IMR-90 (cell line): ENCODE results near the gene ADGRL3. TPM values are rescaled to one million over a fixed set of nuclear protein-coding genes. Genes with fewer than 3 reads are reported as not detected.

Experiments
- ATAC-seq: fragments of 200-7000 bp; cut with Tn5 transposase; 2 replicates; pipeline ENCODE4 v1.9.1; 2020; ENCODE audit warnings: low read depth, mild to moderate bottlenecking, moderate library complexity
- BruUV-seq: library from RNA; stranded (reverse); fragments of 400-500 nt; replicated peaks from 2 replicates; lab custom pipeline; 2021; lab: Mats Ljungman, UMichigan
- CTCF ChIA-PET: fragments of 300-600 bp; formaldehyde crosslinking; extraction: SDS; loops from one replicate; lab custom pipeline; 2021; ENCODE audit warnings: antibody characterized with exemption; lab: Yijun Ruan, JAX
- POLR2A ChIA-PET: fragments of 300-600 bp; sonication (Branson Sonifier 250); formaldehyde crosslinking; loops from one replicate; lab custom pipeline; 2022; ENCODE audit warnings: antibody characterized with exemption; ENCODE audit not compliant: unreplicated experiment; lab: Charles Lee
- DNase-seq: peaks from one replicate; pipeline ENCODE4 v3.0.0; 2013
- H2AFZ ChIP-seq: replicated peaks from 2 replicates; pipeline ENCODE3; 2013; ENCODE audit warnings: low read length, mild to moderate bottlenecking; ENCODE audit not compliant: poor library complexity
- H2AK5ac ChIP-seq: 2 replicates; pipeline ENCODE4 v1.6.1; 2013; ENCODE audit warnings: low read depth, low read length, inconsistent platforms
- H2AK9ac ChIP-seq: replicated peaks from 2 replicates; pipeline ENCODE3; 2013; ENCODE audit warnings: mild to moderate bottlenecking, low read depth, low read length, moderate library complexity; ENCODE audit not compliant: poor library complexity
- H2BK120ac ChIP-seq: 2 replicates; pipeline ENCODE4 v1.6.1; 2013; ENCODE audit warnings: low read depth, low read length, inconsistent platforms
- H2BK15ac ChIP-seq: 3 replicates; pipeline ENCODE4 v1.6.1; 2013; ENCODE audit warnings: low read depth, low read length, inconsistent platforms
- H2BK20ac ChIP-seq: 2 replicates; pipeline ENCODE4 v1.6.1; 2013; ENCODE audit warnings: low read depth, mild to moderate bottlenecking, inconsistent platforms, low read length, moderate library complexity
- H2BK5ac ChIP-seq: 2 replicates; pipeline ENCODE4 v1.6.1; 2013; ENCODE audit warnings: mild to moderate bottlenecking, low read depth, low read length, inconsistent platforms; ENCODE audit not compliant: poor library complexity, severe bottlenecking
- H3K14ac ChIP-seq: replicated peaks from 2 replicates; pipeline ENCODE4 v1.6.1; 2013; ENCODE audit warnings: low read depth, low read length, inconsistent platforms
- H3K18ac ChIP-seq: 2 replicates; pipeline ENCODE4 v1.6.1; 2013; ENCODE audit warnings: low read depth, low read length, control low read depth
- H3K23ac ChIP-seq: 2 replicates; pipeline ENCODE4 v1.6.1; 2013; ENCODE audit warnings: low read depth, low read length, inconsistent platforms
- H3K27ac ChIP-seq: 2 replicates; pipeline ENCODE4 v1.5.1; 2013; ENCODE audit warnings: mild to moderate bottlenecking, control low read depth, low read length; ENCODE audit not compliant: insufficient read depth
- H3K27me3 ChIP-seq: 2 replicates; pipeline ENCODE4 v1.6.1; 2013; ENCODE audit warnings: low read length; ENCODE audit not compliant: control insufficient read depth, insufficient read depth
- H3K36me3 ChIP-seq: 2 replicates; pipeline ENCODE4 v1.6.1; 2013; ENCODE audit warnings: low read length, mixed read lengths; ENCODE audit not compliant: control insufficient read depth, insufficient read depth
- H3K4ac ChIP-seq: 2 replicates; pipeline ENCODE4 v1.6.1; 2013; ENCODE audit warnings: low read depth, low read length, inconsistent platforms
- H3K4me1 ChIP-seq: 2 replicates; pipeline ENCODE4 v1.6.1; 2013; ENCODE audit warnings: low read length, mixed read lengths; ENCODE audit not compliant: control insufficient read depth, insufficient read depth
- H3K4me2 ChIP-seq: 2 replicates; pipeline ENCODE4 v1.6.1; 2013; ENCODE audit warnings: low read depth, mild to moderate bottlenecking, control low read depth, low read length, moderate library complexity
- H3K4me3 ChIP-seq: 2 replicates; pipeline ENCODE4 v1.5.1; 2013; ENCODE audit warnings: low read depth, mild to moderate bottlenecking, control low read depth, low read length, moderate library complexity; ENCODE audit not compliant: insufficient read depth
- H3K56ac ChIP-seq: 2 replicates; pipeline ENCODE4 v1.6.1; 2013; ENCODE audit warnings: low read length, inconsistent platforms; ENCODE audit not compliant: insufficient read depth; ENCODE audit errors: extremely low read depth
- H3K79me1 ChIP-seq, 2 experiments: 2 replicates each; pipeline ENCODE4 v1.6.1; 2013; ENCODE audit warnings: low read length in 2 of 2, inconsistent platforms in 1 of 2, low read depth in 1 of 2
- H3K9ac ChIP-seq: 2 replicates; pipeline ENCODE4 v1.6.1; 2013; ENCODE audit warnings: low read depth, low read length, control low read depth
- H3K9me1 ChIP-seq: 2 replicates; pipeline ENCODE4 v1.6.1; 2013; ENCODE audit warnings: low read length, inconsistent platforms; ENCODE audit not compliant: insufficient read depth
- H3K9me3 ChIP-seq: 2 replicates; pipeline ENCODE4 v1.6.1; 2013; ENCODE audit warnings: low read length; ENCODE audit not compliant: control insufficient read depth, insufficient read depth
- H4K20me1 ChIP-seq: 2 replicates; pipeline ENCODE4 v1.6.1; 2013; ENCODE audit warnings: low read length, inconsistent platforms; ENCODE audit not compliant: insufficient read depth
- H4K5ac ChIP-seq: 2 replicates; pipeline ENCODE4 v1.6.1; 2013; ENCODE audit warnings: mild to moderate bottlenecking, low read depth, low read length, control low read depth
- H4K8ac ChIP-seq, 2 experiments: 2 replicates each; pipeline ENCODE4 v1.6.1; 2013; ENCODE audit warnings: low read depth in 2 of 2, low read length in 2 of 2, control low read depth in 1 of 2, inconsistent platforms in 1 of 2
- H4K91ac ChIP-seq: 2 replicates; pipeline ENCODE4 v1.6.1; 2013; ENCODE audit warnings: low read depth, low read length, inconsistent platforms; ENCODE audit not compliant: insufficient read depth
- CHD1 ChIP-seq: IDR thresholded peaks from 2 replicates; pipeline ENCODE4 v1.6.1; 2012; ENCODE audit warnings: low read depth, low read length, improper control_type of control experiment
- MXI1 ChIP-seq: IDR thresholded peaks from 2 replicates; pipeline ENCODE4 v1.6.1; 2012; ENCODE audit warnings: low read depth, mild to moderate bottlenecking, low read length, moderate library complexity, borderline replicate concordance
- RAD21 ChIP-seq: IDR thresholded peaks from 2 replicates; pipeline ENCODE4 v1.6.1; 2012; ENCODE audit warnings: low read length, improper control_type of control experiment
- SMC3 ChIP-seq: fragments of 150-350 bp; IDR thresholded peaks from 2 replicates; pipeline ENCODE4 v1.6.1; 2016; ENCODE audit warnings: low read depth, mild to moderate bottlenecking, antibody characterized with exemption, low read length, moderate library complexity
- USF2 ChIP-seq: fragments of 150-350 bp; IDR thresholded peaks from 2 replicates; pipeline ENCODE4 v1.6.1; 2017; ENCODE audit warnings: mild to moderate bottlenecking, antibody characterized with exemption, low read length, low read depth
- WGBS, 2 experiments: methylation state at CpG; one replicate each; pipeline versions ENCODE4 v1.1.5 to v1.1.7; 2013; ENCODE audit warnings: missing lambda C conversion rate in 2 of 2; ENCODE audit not compliant: insufficient read length in 1 of 2; ENCODE audit errors: extremely low coverage in 2 of 2; 5-methylcytosine and 5-hydroxymethylcytosine counted together
- dilution Hi-C: fragments of 300-500 bp; cut with HindIII; formaldehyde crosslinking; loops from one replicate; pipeline ENCODE4 v1.14.3; 2018; ENCODE audit warnings: low sequenced_read_pairs; ENCODE audit not compliant: unreplicated experiment
- in situ Hi-C: fragments of 300-500 bp; cut with MboI; formaldehyde crosslinking; loops from 3 replicates; pipeline ENCODE4 v1.14.3; 2019; ENCODE audit warnings: low sequenced_read_pairs, inconsistent platforms, mixed read lengths
- intact Hi-C: fragments of 100-400 bp; cut with micrococcal nuclease; formaldehyde crosslinking; loops from 2 replicates; pipeline ENCODE4 v1.10.0; 2022
- polyA plus RNA-seq, 3 experiments: library from polyadenylated mRNA; depleted of rRNA; stranded (reverse); fragments of >200 nt; gene quantifications; 2 replicates each; pipeline ENCODE4 v1.2.3, GENCODE V29; 2012; ENCODE audit warnings: low replicate concordance in 1 of 3
- total RNA-seq: library from RNA; depleted of rRNA; stranded (reverse); fragments of >200 nt; gene quantifications from 2 replicates; pipeline ENCODE4 v1.2.3, GENCODE V29; 2012

The ADGRL3 gene
- total and polyA plus RNA-seq, 2 of the 4 experiments (the other 2 are of a cell fraction), result 0.46 to 2.5 TPM

GRCh38 chr4:62015043-62015739, 815.1 kb downstream of the ADGRL3 start:
- CTCF ChIA-PET, result interaction anchor here (0.6 kb wide), 1 partner anchor 30 kb away, joined by 3 read pairs; no protein-coding TSS in a partner anchor

More at GRCh38 chr4:62015043-62015739, 815.1 kb downstream of the ADGRL3 start:
- H2BK15ac ChIP-seq, result no peak overlapping the region
- H2AFZ ChIP-seq, result no peak overlapping the region
- no peak overlapping the region for H3K4ac ChIP-seq
- H2BK5ac ChIP-seq, result no peak overlapping the region
- no peak overlapping the region for H3K18ac ChIP-seq
- H2AK9ac ChIP-seq, result no peak overlapping the region
- H3K4me2 ChIP-seq, result no peak overlapping the region
- in situ Hi-C loops (no loop called here), dilution Hi-C loops (no loop called here), intact Hi-C loops (no loop called here)
- no peak overlapping the region for H4K91ac ChIP-seq
- no peak overlapping the region for H3K27ac ChIP-seq
- no peaks in the 10 kb centered on the region for H3K4me1 ChIP-seq
- H3K14ac ChIP-seq, result no peak overlapping the region
- no peaks in the 10 kb centered on the region for H3K79me1 ChIP-seq
- no peak overlapping the region for H3K56ac ChIP-seq
- H4K5ac ChIP-seq, result no peak overlapping the region
- ATAC-seq (no peak), DNase-seq (no peak)
- H2BK120ac ChIP-seq, result no peak overlapping the region
- H2BK20ac ChIP-seq, result no peak overlapping the region
- no CpG with 5 or more reads among the region's 3 CpGs for WGBS, 2 experiments
- no peaks in the 10 kb centered on the region for H3K9me3 ChIP-seq
- H3K23ac ChIP-seq, result no peak overlapping the region
- POLR2A ChIA-PET, result no interaction called here
- H3K9me1 ChIP-seq, result no peaks in the 10 kb centered on the region
- no peaks in the 10 kb centered on the region for H3K36me3 ChIP-seq
- no peak overlapping the region for H4K8ac ChIP-seq
- no peak overlapping the region for H3K9ac ChIP-seq
- no peak for TF ChIP-seq SMC3
- no peak for TF ChIP-seq USF2
- no peak for TF ChIP-seq RAD21
- TF ChIP-seq CHD1, result no peak
- TF ChIP-seq MXI1, result no peak
- BruUV-seq, result no TSS peak
- H2AK5ac ChIP-seq, result no peak overlapping the region
- H3K4me3 ChIP-seq, result no peak overlapping the region
- H3K27me3 ChIP-seq, result no peaks in the 10 kb centered on the region
- H4K20me1 ChIP-seq, result no peaks in the 10 kb centered on the region
